ENCODE measurements around the gene LRCH4. TPM values are rescaled to one million over a fixed set of nuclear protein-coding genes. Genes with fewer than 3 reads are reported as not detected.
A peak's percentile ranks its signal among the peaks of the same experiment; 100 is the strongest.

The LRCH4 gene
- total and polyA plus RNA-seq, 2 of the 13 experiments (the other 11 are each of a cell fraction or from before 2014, with no cell fraction given), result 7.0 to 9.3 TPM

- TF ChIP-seq ZNF318 (CRISPR knock-in tag; IDR thresholded peaks at IDR 0.05) (peak; percentile 97), HHEX (CRISPR knock-in tag; IDR thresholded peaks at IDR 0.05) (peak; percentile 15; the same call in 1 of the 2 replicates), ZKSCAN5 (CRISPR knock-in tag; IDR thresholded peaks at IDR 0.05) (no peak), MYC (CRISPR knock-in tag; IDR thresholded peaks at IDR 0.05; ENCODE audit: borderline replicate concordance) (peak; percentile 43; the same call in 1 of the 2 replicates), CREB3 (CRISPR knock-in tag; IDR thresholded peaks at IDR 0.05) (no peak), ZNF451 (CRISPR knock-in tag; IDR thresholded peaks at IDR 0.05) (peak; percentile 27), ZNF841 (CRISPR knock-in tag; IDR thresholded peaks at IDR 0.05; ENCODE audit: borderline replicate concordance) (peak; percentile 6; the same call in 1 of the 2 replicates), TERF1 (CRISPR knock-in tag; IDR thresholded peaks at IDR 0.05) (peak; percentile 34; the same call in 1 of the 2 replicates), ZNF710 (CRISPR knock-in tag; IDR thresholded peaks at IDR 0.05; ENCODE audit: borderline replicate concordance) (no peak), CTCF (CRISPR knock-in tag; IDR thresholded peaks at IDR 0.05) (peak; percentile 90), ZNF740 (CRISPR knock-in tag; IDR thresholded peaks at IDR 0.05) (peak; percentile 10), SPEN (CRISPR knock-in tag; IDR thresholded peaks at IDR 0.05; ENCODE audit: low read depth) (no peak; the same call in 1 of the 2 replicates)
Observed at GRCh38 chr7:100568896-100569844, 16.8 kb downstream of the LRCH4 start (continued).

Measured in HepG2 (cell line).